ENCODE measurements around the gene MACROD1. TPM values are rescaled to one million over a fixed set of nuclear protein-coding genes. Genes with fewer than 3 reads are reported as not detected.

The MACROD1 gene
- total RNA-seq, 2 experiments from 2014 or later = 6.0 to 6.3 TPM

DNA sequence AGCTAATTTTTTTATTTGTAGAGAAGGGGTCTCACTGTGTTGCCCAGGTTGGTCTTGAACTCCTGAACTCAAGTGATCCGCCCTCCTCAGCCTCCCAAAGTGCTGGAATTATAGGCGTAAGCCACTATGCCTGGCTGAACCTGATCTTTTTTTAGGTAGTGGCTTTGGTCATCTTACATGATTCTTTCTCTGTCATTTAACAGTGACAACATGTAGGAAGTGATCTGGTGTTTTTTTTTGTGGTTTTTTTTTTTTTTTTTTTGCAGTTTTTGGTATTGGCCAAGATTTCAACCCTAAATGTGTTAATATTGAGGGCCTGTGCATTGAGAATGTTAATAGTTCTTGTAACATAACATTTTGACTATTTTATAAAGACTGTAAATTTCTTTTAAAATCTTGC, 32.6 kb upstream of the MACROD1 start:
- Mint-ChIP-seq H3K36me3 (ENCODE audit: low read depth) (peaks cover 91% of the 10 kb centered on the region), H3K4me1 (ENCODE audit: low read depth) (peaks cover 4% of the 10 kb centered on the region), H3K4me3 (no peak overlapping the region), H3K9me3 (no peaks in the 10 kb centered on the region), H3K27ac (no peak overlapping the region), H3K27me3 (no peaks in the 10 kb centered on the region)
- TF ChIP-seq, protein P1, sequence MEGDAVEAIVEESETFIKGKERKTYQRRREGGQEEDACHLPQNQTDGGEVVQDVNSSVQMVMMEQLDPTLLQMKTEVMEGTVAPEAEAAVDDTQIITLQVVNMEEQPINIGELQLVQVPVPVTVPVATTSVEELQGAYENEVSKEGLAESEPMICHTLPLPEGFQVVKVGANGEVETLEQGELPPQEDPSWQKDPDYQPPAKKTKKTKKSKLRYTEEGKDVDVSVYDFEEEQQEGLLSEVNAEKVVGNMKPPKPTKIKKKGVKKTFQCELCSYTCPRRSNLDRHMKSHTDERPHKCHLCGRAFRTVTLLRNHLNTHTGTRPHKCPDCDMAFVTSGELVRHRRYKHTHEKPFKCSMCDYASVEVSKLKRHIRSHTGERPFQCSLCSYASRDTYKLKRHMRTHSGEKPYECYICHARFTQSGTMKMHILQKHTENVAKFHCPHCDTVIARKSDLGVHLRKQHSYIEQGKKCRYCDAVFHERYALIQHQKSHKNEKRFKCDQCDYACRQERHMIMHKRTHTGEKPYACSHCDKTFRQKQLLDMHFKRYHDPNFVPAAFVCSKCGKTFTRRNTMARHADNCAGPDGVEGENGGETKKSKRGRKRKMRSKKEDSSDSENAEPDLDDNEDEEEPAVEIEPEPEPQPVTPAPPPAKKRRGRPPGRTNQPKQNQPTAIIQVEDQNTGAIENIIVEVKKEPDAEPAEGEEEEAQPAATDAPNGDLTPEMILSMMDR (IDR thresholded peaks at IDR 0.05) = no peak
- Histone ChIP-seq H3K4me1 (ENCODE audit: insufficient read depth, low read length) (no peaks in the 10 kb centered on the region), H3K36me3 (ENCODE audit: insufficient read depth, low read length) (peaks cover 89% of the 10 kb centered on the region), H3K27me3 (ENCODE audit: control insufficient read depth in 1 of 2, insufficient read depth in 2 of 2, low read length in 2 of 2) (no peaks in the 10 kb centered on the region), H3K27ac (ENCODE audit: low read depth in 1 of 2, low read length in 2 of 2) (no peak overlapping the region), H3K9me3 (ENCODE audit: control insufficient read depth in 1 of 2, insufficient read depth in 1 of 2, low read length in 2 of 2) (no peaks in the 10 kb centered on the region), H3K4me3 (ENCODE audit: low read length) (no peak overlapping the region)
- ChIA-PET CTCF (no interaction called here), POLR2A (no interaction called here)
- ATAC-seq (ENCODE audit: poor library complexity) (no peak), DNase-seq (no peak)
- intact Hi-C loops (cut with DNase I, micrococcal nuclease) = no loop called here

DNA sequence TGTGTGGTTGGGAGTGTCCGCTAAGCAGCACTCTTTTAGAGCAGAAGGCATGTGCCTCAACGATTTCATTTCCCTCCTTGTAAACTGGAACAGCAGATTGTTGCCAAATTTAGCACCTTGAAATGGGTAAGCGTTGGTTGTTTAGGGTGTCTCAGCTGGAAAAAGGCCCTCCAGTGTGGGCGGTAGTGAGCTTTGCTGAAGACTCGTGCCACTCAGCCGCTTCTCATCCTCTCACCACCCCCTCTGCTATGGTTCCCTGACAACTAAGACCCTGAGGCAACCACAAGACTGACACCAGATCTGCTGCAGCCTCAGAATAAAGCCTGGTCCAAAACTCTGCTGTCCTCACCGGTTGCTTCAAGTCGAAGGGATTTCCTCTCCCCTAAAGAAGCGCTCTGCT, 30.7 kb upstream of the MACROD1 start:
- no peak overlapping the region for H3K27ac ChIP-seq (ENCODE audit: low read depth in 1 of 2, low read length in 2 of 2)
- Mint-ChIP-seq H3K9me3 (no peaks in the 10 kb centered on the region), H3K27me3 (no peaks in the 10 kb centered on the region), H3K27ac (no peak overlapping the region), H3K4me3 (no peak overlapping the region), H3K36me3 (ENCODE audit: low read depth) (peaks cover 86% of the 10 kb centered on the region), H3K4me1 (ENCODE audit: low read depth) (peaks cover 10% of the 10 kb centered on the region)
- no peaks in the 10 kb centered on the region for H3K9me3 ChIP-seq (ENCODE audit: control insufficient read depth in 1 of 2, insufficient read depth in 1 of 2, low read length in 2 of 2)
- H3K36me3 ChIP-seq (ENCODE audit: insufficient read depth, low read length) = peaks cover 87% of the 10 kb centered on the region
- TF ChIP-seq, protein P1 (IDR thresholded peaks at IDR 0.05) = no peak
- peaks cover 10% of the 10 kb centered on the region for H3K4me1 ChIP-seq (ENCODE audit: insufficient read depth, low read length)
- no peak for ATAC-seq (ENCODE audit: poor library complexity)
- H3K27me3 ChIP-seq (ENCODE audit: control insufficient read depth in 1 of 2, insufficient read depth in 2 of 2, low read length in 2 of 2) = no peaks in the 10 kb centered on the region
- POLR2A ChIA-PET = no interaction called here
- DNase-seq = no peak
- intact Hi-C loops (cut with DNase I, micrococcal nuclease) = no loop called here
- CTCF ChIA-PET = interaction anchor here (1.2 kb wide), 1 partner anchor 55 kb away, joined by 4 read pairs; no protein-coding TSS in a partner anchor
- no peak overlapping the region for H3K4me3 ChIP-seq (ENCODE audit: low read length)

DNA sequence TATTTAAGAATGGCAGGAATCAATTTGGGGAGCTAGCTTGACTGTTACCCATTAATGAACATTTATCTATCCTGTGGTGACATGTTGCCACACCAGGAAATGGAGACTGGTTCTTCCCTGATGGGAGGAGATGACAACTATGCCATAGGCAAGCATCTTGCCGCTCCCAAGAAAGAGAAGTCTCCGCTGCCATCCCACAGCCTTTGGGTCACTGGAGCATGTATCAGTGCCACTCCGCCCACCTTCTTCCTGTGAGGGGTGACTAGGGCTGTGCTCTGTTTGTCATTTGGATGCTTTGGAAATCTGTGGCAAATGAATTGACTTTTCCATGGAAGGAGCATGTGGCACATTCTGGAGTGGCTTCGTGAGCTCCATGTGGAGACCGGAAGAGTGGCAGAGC, 26.5 kb upstream of the MACROD1 start:
- CTCF ChIA-PET = interaction anchor here (1.0 kb wide), 1 partner anchor 14 kb away, joined by 3 read pairs; the partner anchor contains the start of gene FERMT3
- Histone ChIP-seq H3K9me3 (ENCODE audit: control insufficient read depth in 1 of 2, insufficient read depth in 1 of 2, low read length in 2 of 2) (no peaks in the 10 kb centered on the region), H3K4me3 (ENCODE audit: low read length) (no peak overlapping the region), H3K27ac (ENCODE audit: low read depth in 1 of 2, low read length in 2 of 2) (no peak overlapping the region), H3K36me3 (ENCODE audit: insufficient read depth, low read length) (peaks cover 63% of the 10 kb centered on the region), H3K27me3 (ENCODE audit: control insufficient read depth in 1 of 2, insufficient read depth in 2 of 2, low read length in 2 of 2) (no peaks in the 10 kb centered on the region), H3K4me1 (ENCODE audit: insufficient read depth, low read length) (peaks cover 30% of the 10 kb centered on the region)
- no peaks in the 10 kb centered on the region for H3K27me3 Mint-ChIP-seq
- TF ChIP-seq, protein P1 (IDR thresholded peaks at IDR 0.05) = no peak
- H3K9me3 Mint-ChIP-seq = no peaks in the 10 kb centered on the region
- H3K27ac Mint-ChIP-seq = no peak overlapping the region
- intact Hi-C loops (cut with DNase I, micrococcal nuclease) = no loop called here
- no peak for DNase-seq
- no peak for ATAC-seq (ENCODE audit: poor library complexity)
- H3K36me3 Mint-ChIP-seq (ENCODE audit: low read depth) = peaks cover 60% of the 10 kb centered on the region
- no peak overlapping the region for H3K4me3 Mint-ChIP-seq
- H3K4me1 Mint-ChIP-seq (ENCODE audit: low read depth) = peaks cover 25% of the 10 kb centered on the region
- POLR2A ChIA-PET = interaction anchor here (1.7 kb wide), 1 partner anchor 12 kb away, joined by 4 read pairs; no protein-coding TSS in a partner anchor
